Suprapubic skin (tissue), 4 donors: Measurements from ENCODE around the gene AKR1A1.

ENCODE experiments used
- POLR2A ChIP-seq, 2 donors: fragments of 450-650 bp; IDR thresholded peaks; one replicate each; pipeline ENCODE4 v1.6.1; 2017; ENCODE audit warnings: antibody characterized with exemption in 2 of 2, mild to moderate bottlenecking in 2 of 2, moderate library complexity in 2 of 2
- POLR2AphosphoS5 ChIP-seq, 3 donors: sonication (generic); formaldehyde crosslinking; IDR thresholded peaks; one replicate each; pipeline ENCODE4 v1.6.1; 2017; ENCODE audit warnings: antibody characterized with exemption in 3 of 3
- TF ChIP-seq, protein P1 (sequence below), 2 donors: fragments of 200-600 bp in 1 of 2; fragments of 450-650 bp in 1 of 2; sonication (generic) in 1 of 2; IDR thresholded peaks; one replicate each; pipeline ENCODE4 v1.5.1; 2016 to 2019; ENCODE audit warnings: antibody characterized with exemption in 2 of 2, mild to moderate bottlenecking in 1 of 2, moderate library complexity in 1 of 2

DNA sequence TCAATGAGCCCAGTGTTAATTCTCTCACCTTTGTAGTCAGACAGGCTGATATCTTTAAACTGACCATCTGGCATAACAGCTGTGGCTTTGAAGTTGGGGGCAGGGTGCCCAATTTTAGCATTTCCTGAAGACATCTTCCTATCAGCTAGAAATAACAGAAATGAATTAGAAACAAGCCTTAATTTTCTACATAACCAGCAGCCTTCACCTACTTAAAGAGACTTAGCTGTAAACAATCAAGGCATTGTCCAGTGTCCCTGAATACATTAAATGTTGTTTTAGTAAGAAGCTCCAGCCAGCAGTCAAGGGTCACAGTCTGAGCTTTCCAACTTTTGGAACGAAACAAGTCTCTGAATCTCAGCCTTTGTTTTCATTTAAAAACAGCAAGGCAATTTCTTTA lies 31.7 kb upstream of the AKR1A1 start:
- TF ChIP-seq, protein P1, sequence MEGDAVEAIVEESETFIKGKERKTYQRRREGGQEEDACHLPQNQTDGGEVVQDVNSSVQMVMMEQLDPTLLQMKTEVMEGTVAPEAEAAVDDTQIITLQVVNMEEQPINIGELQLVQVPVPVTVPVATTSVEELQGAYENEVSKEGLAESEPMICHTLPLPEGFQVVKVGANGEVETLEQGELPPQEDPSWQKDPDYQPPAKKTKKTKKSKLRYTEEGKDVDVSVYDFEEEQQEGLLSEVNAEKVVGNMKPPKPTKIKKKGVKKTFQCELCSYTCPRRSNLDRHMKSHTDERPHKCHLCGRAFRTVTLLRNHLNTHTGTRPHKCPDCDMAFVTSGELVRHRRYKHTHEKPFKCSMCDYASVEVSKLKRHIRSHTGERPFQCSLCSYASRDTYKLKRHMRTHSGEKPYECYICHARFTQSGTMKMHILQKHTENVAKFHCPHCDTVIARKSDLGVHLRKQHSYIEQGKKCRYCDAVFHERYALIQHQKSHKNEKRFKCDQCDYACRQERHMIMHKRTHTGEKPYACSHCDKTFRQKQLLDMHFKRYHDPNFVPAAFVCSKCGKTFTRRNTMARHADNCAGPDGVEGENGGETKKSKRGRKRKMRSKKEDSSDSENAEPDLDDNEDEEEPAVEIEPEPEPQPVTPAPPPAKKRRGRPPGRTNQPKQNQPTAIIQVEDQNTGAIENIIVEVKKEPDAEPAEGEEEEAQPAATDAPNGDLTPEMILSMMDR (IDR thresholded peaks at IDR 0.05) = no peak
- TF ChIP-seq POLR2A (IDR thresholded peaks at IDR 0.05) = no peak
- no peak for TF ChIP-seq POLR2AphosphoS5 (IDR thresholded peaks at IDR 0.05)
